ENCODE data around the gene GORASP2.

Gene GORASP2

GRCh38 chr2:170969030-170969429 lies 40.0 kb downstream of the GORASP2 start:
- no peak overlapping the region for H3K4me3 ChIP-seq (replicated peaks; ENCODE audit: low read depth, low read length)
- no peak for TF ChIP-seq CTCF (IDR thresholded peaks at IDR 0.05; ENCODE audit: low read depth, low read length, missing control alignments)
- no peak for DNase-seq (ENCODE audit: extremely low read depth, low read depth)

GRCh38 chr2:170969872-170970496 lies 40.9 kb downstream of the GORASP2 start:
- H3K4me3 ChIP-seq (replicated peaks; ENCODE audit: low read depth, low read length), result no peak overlapping the region
- no peak for DNase-seq (ENCODE audit: extremely low read depth, low read depth)
- TF ChIP-seq CTCF (IDR thresholded peaks at IDR 0.05; ENCODE audit: low read depth, low read length, missing control alignments), result no peak

- TF ChIP-seq CTCF (IDR thresholded peaks at IDR 0.05; ENCODE audit: low read depth, low read length, missing control alignments), result no peak
- no peak for DNase-seq (ENCODE audit: extremely low read depth, low read depth)
- H3K4me3 ChIP-seq (replicated peaks; ENCODE audit: low read depth, low read length), result no peak overlapping the region
Observed at GRCh38 chr2:170971071-170971470, 42.0 kb downstream of the GORASP2 start.

GRCh38 chr2:170972296-170973224 lies 43.5 kb downstream of the GORASP2 start:
- no peak for DNase-seq (ENCODE audit: extremely low read depth, low read depth)
- H3K4me3 ChIP-seq (replicated peaks; ENCODE audit: low read depth, low read length), result peak overlapping the region; percentile 56
- no peak for TF ChIP-seq CTCF (IDR thresholded peaks at IDR 0.05; ENCODE audit: low read depth, low read length, missing control alignments)

- no peak for DNase-seq (ENCODE audit: extremely low read depth, low read depth)
- H3K4me3 ChIP-seq (replicated peaks; ENCODE audit: low read depth, low read length), result peak overlapping the region; percentile 56
- TF ChIP-seq CTCF (IDR thresholded peaks at IDR 0.05; ENCODE audit: low read depth, low read length, missing control alignments), result no peak
Observed at GRCh38 chr2:170973225-170973491, 44.1 kb downstream of the GORASP2 start.

GRCh38 chr2:170973492-170974303 lies 44.6 kb downstream of the GORASP2 start:
- TF ChIP-seq CTCF (IDR thresholded peaks at IDR 0.05; ENCODE audit: low read depth, low read length, missing control alignments), result peak; percentile 73
- DNase-seq (ENCODE audit: extremely low read depth, low read depth), result peak; percentile 50
- H3K4me3 ChIP-seq (replicated peaks; ENCODE audit: low read depth, low read length), result peak overlapping the region; percentile 56

Data from HFF-Myc (cell line).